ENCODE results near the gene COL4A4. TPM values are rescaled to one million over a fixed set of nuclear protein-coding genes. Genes with fewer than 3 reads are reported as not detected.

The COL4A4 gene
- total and polyA plus RNA-seq, 2 of the 13 experiments (the other 11 are each of a cell fraction or from before 2014, with no cell fraction given), result not detected

- Histone ChIP-seq H2AFZ (ENCODE audit: low read length) (no peak overlapping the region), H3K4me1 (ENCODE audit: insufficient read depth, low read length) (no peaks in the 10 kb centered on the region), H3K79me2 (ENCODE audit: insufficient read depth, low read length) (no peaks in the 10 kb centered on the region), H3K4me3 (replicated peaks in 1 of 3; ENCODE audit: insufficient read depth in 1 of 3, low read depth in 2 of 3, low read length in 3 of 3) (no peak overlapping the region), H3K9ac (ENCODE audit: insufficient read depth, low read depth, low read length) (no peak overlapping the region), H3K27me3 (ENCODE audit: control insufficient read depth in 1 of 2, insufficient read depth in 2 of 2, low read length in 2 of 2) (peaks cover 0 to 4% of the 10 kb centered on the region in 2 experiments; a peak in 1 of 5 replicates), H3K9me3 (ENCODE audit: low read length) (no peaks in the 10 kb centered on the region), H3K4me2 (ENCODE audit: low read depth, low read length) (no peak overlapping the region), H3K27ac (ENCODE audit: extremely low read length, insufficient read depth, low read length) (no peak overlapping the region), H4K20me1 (ENCODE audit: insufficient read depth, low read length) (no peaks in the 10 kb centered on the region), H3K36me3 (replicated peaks in 1 of 2; ENCODE audit: control insufficient read depth in 1 of 2, insufficient read depth in 2 of 2, low read length in 2 of 2) (no peaks in the 10 kb centered on the region)
- FAIRE-seq (no peak), DNase-seq (ENCODE audit: low spot score) (no peak), ATAC-seq (no peak)
- in situ Hi-C loops (cut with HindIII; ENCODE audit: extremely low pct_ligation_motif_present, low pct_unique_long_range_greater_than_20kb) (no loop called here), intact Hi-C loops (cut with micrococcal nuclease; ENCODE audit: unreplicated experiment) (no loop called here)
- ChIA-PET CTCF (ENCODE audit: low intra/inter-chr PET ratio, low total read pairs) (no interaction called here), POLR2A (no interaction called here)
- 37% methylated on average over 8 of the region's 8 CpGs for WGBS (ENCODE audit: low lambda C conversion rate)
- TF ChIP-seq HBP1 (CRISPR knock-in tag; IDR thresholded peaks at IDR 0.05; ENCODE audit: low read depth), result no peak
- no peak for TF ChIP-seq PLSCR1 (CRISPR knock-in tag; IDR thresholded peaks at IDR 0.05; ENCODE audit: borderline replicate concordance)
- no peak for TF ChIP-seq GZF1 (CRISPR knock-in tag; IDR thresholded peaks at IDR 0.05)
- TF ChIP-seq STAT5B (CRISPR knock-in tag; IDR thresholded peaks at IDR 0.05), result no peak
- no TSS peak for BruUV-seq (replicated peaks)
These were observed 150.1 kb downstream of the COL4A4 start for GRCh38 chr2:227013881-227014280.

- Histone ChIP-seq H3K4me2 (ENCODE audit: low read depth, low read length) (no peak overlapping the region), H3K27ac (ENCODE audit: extremely low read length, insufficient read depth, low read length) (no peak overlapping the region), H4K20me1 (ENCODE audit: insufficient read depth, low read length) (no peaks in the 10 kb centered on the region), H3K4me1 (ENCODE audit: insufficient read depth, low read length) (no peaks in the 10 kb centered on the region), H2AFZ (ENCODE audit: low read length) (no peak overlapping the region), H3K4me3 (replicated peaks in 1 of 3; ENCODE audit: insufficient read depth in 1 of 3, low read depth in 2 of 3, low read length in 3 of 3) (no peak overlapping the region), H3K36me3 (replicated peaks in 1 of 2; ENCODE audit: control insufficient read depth in 1 of 2, insufficient read depth in 2 of 2, low read length in 2 of 2) (no peaks in the 10 kb centered on the region), H3K27me3 (ENCODE audit: control insufficient read depth in 1 of 2, insufficient read depth in 2 of 2, low read length in 2 of 2) (peaks cover 0 to 4% of the 10 kb centered on the region in 2 experiments; a peak in 2 of 5 replicates), H3K79me2 (ENCODE audit: insufficient read depth, low read length) (no peaks in the 10 kb centered on the region), H3K9me3 (ENCODE audit: low read length) (no peaks in the 10 kb centered on the region), H3K9ac (ENCODE audit: insufficient read depth, low read depth, low read length) (no peak overlapping the region)
- FAIRE-seq (no peak), DNase-seq (ENCODE audit: low spot score) (no peak), ATAC-seq (no peak)
- intact Hi-C loops (cut with micrococcal nuclease; ENCODE audit: unreplicated experiment), result no loop called here
- in situ Hi-C loops (cut with HindIII; ENCODE audit: extremely low pct_ligation_motif_present, low pct_unique_long_range_greater_than_20kb), result no loop called here
- 51% methylated on average over 7 of the region's 9 CpGs for WGBS (ENCODE audit: low lambda C conversion rate)
- POLR2A ChIA-PET, result no interaction called here
- no TSS peak for BruUV-seq (replicated peaks)
- CTCF ChIA-PET (ENCODE audit: low intra/inter-chr PET ratio, low total read pairs), result no interaction called here
- TF ChIP-seq GATAD1 (CRISPR knock-in tag; IDR thresholded peaks at IDR 0.05) (no peak), ZMYM3 (CRISPR knock-in tag; IDR thresholded peaks at IDR 0.05) (no peak), TEAD3 (CRISPR knock-in tag; optimal IDR thresholded peaks at IDR 0.05; ENCODE audit: borderline replicate concordance) (no peak), EED (CRISPR knock-in tag; IDR thresholded peaks at IDR 0.05) (no peak), ZNF780A (CRISPR knock-in tag; IDR thresholded peaks at IDR 0.05) (no peak), ZNF350 (CRISPR knock-in tag; IDR thresholded peaks at IDR 0.05; ENCODE audit: borderline replicate concordance, low read depth) (no peak), RERE (CRISPR knock-in tag; IDR thresholded peaks at IDR 0.05; ENCODE audit: low read depth) (no peak), ZNF616 (CRISPR knock-in tag; IDR thresholded peaks at IDR 0.05; ENCODE audit: low read depth) (no peak)
These were observed 150.7 kb downstream of the COL4A4 start for GRCh38 chr2:227013330-227013729.

Data from HepG2 (cell line).